ENCODE results near the gene ENHO. TPM values are rescaled to one million over a fixed set of nuclear protein-coding genes. Genes with fewer than 3 reads are reported as not detected.

ENHO gene
- total RNA-seq, 1 donor from 2014 or later = 1.6 TPM

DNA sequence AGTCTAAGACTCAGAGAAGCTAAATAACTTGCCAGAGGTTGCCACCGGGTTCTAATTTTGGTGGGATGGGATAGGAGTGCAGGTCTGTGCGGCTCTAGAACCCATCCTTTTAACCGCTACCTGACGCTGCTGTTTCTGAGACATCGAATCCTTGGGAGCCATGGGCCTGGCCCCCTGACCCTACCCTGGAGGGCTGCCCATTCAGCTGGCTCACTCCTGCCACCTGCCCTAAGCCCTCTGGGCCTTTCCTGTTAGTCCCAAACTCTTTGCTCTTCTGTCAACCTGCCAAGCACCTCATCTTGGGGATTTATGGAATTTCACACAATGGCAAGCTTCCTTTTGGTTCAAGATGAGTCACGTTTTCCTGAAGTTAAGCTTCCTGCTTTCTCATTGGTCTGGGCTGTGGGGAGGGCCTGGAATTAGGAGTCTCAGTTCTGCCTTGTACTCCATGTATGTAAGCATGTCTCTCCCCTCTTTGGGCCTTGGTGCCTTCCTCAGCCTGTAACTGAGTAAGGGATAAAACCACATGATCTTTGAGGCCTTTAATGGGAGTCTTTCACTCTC lies 26.6 kb downstream of the ENHO start:
- DNase-seq (ENCODE audit: low spot score) = peak; percentile 37

DNA sequence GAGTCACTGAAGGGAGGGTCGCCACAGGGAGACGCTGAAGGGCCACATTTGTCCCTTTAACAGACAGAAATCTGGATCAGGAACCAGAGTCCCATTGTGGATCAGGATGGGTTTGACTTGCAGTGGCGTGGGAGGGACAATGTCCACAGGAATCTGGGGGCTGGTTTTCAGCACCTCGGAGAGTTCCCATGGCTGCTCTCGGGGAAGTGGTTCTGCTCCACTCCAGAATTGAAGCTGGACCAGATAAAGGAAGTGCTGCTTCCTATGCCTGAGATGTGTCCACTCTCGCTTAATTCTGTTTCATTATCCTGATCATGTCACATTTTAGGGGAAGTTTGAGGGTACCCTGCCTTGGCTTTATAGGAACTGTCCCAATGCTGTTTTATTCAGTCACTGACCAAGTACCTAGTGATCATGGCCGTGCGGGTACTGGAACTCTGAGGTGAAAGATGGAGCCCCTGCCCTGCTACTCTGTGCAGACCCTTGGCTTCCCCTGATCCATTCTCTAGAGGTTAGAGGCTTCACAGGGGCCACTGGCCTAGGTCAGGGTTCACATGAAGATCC lies 28.7 kb downstream of the ENHO start:
- TF ChIP-seq CTCF (IDR thresholded peaks at IDR 0.05) = no peak
- no peak for DNase-seq (ENCODE audit: low spot score)
- peaks cover 2% of the 10 kb centered on the region for H3K36me3 Mint-ChIP-seq (ENCODE audit: low read depth)
- peaks cover 37% of the 10 kb centered on the region for H3K27me3 Mint-ChIP-seq (ENCODE audit: low read depth)
- no peaks in the 10 kb centered on the region for H3K4me1 Mint-ChIP-seq (ENCODE audit: low read depth)
- no peak overlapping the region for H3K27ac Mint-ChIP-seq (ENCODE audit: unreplicated experiment)
- H3K9me3 Mint-ChIP-seq (ENCODE audit: low read depth) = no peaks in the 10 kb centered on the region
- no peak overlapping the region for H3K4me3 Mint-ChIP-seq (ENCODE audit: unreplicated experiment)

More for the DNA sequence above, 26.6 kb downstream of the ENHO start:
- no peaks in the 10 kb centered on the region for H3K4me1 Mint-ChIP-seq (ENCODE audit: low read depth)
- H3K4me3 Mint-ChIP-seq (ENCODE audit: unreplicated experiment) = no peak overlapping the region
- peaks cover 34% of the 10 kb centered on the region for H3K27me3 Mint-ChIP-seq (ENCODE audit: low read depth)
- no peak for TF ChIP-seq CTCF (IDR thresholded peaks at IDR 0.05)
- no peaks in the 10 kb centered on the region for H3K9me3 Mint-ChIP-seq (ENCODE audit: low read depth)
- H3K27ac Mint-ChIP-seq (ENCODE audit: unreplicated experiment) = no peak overlapping the region
- H3K36me3 Mint-ChIP-seq (ENCODE audit: low read depth) = peaks cover 2% of the 10 kb centered on the region

GRCh38 chr9:34492051-34492450 lies 30.7 kb downstream of the ENHO start:
- no peak for TF ChIP-seq CTCF (IDR thresholded peaks at IDR 0.05)
- H3K4me1 Mint-ChIP-seq (ENCODE audit: low read depth) = no peaks in the 10 kb centered on the region
- no peak for DNase-seq (ENCODE audit: low spot score)
- H3K27me3 Mint-ChIP-seq (ENCODE audit: low read depth) = peaks cover 38% of the 10 kb centered on the region
- H3K9me3 Mint-ChIP-seq (ENCODE audit: low read depth) = no peaks in the 10 kb centered on the region
- H3K36me3 Mint-ChIP-seq (ENCODE audit: low read depth) = no peaks in the 10 kb centered on the region
- no peak overlapping the region for H3K4me3 Mint-ChIP-seq (ENCODE audit: unreplicated experiment)
- H3K27ac Mint-ChIP-seq (ENCODE audit: unreplicated experiment) = no peak overlapping the region

DNA sequence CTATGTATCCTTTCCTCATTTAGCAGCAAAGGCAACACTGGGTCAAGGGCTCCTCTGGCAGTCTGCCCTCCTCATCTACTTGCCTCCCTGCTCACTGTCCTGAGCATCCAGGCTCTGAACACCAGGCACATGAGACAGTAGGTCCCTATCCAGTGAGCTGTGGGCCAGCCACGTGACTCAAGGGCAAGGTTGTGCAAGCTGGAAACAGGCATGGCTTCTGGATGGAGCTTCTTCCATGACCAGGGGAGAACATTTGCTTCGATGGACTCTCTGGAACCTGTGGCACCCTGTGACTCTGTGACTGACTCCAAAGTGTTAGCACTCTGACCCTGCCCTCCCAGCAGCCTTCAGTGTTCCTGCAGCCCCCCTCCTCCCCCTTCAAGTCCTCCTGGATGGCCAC lies 31.2 kb downstream of the ENHO start:
- Mint-ChIP-seq H3K27ac (ENCODE audit: unreplicated experiment) (no peak overlapping the region), H3K9me3 (ENCODE audit: low read depth) (no peaks in the 10 kb centered on the region), H3K36me3 (ENCODE audit: low read depth) (no peaks in the 10 kb centered on the region), H3K4me3 (ENCODE audit: unreplicated experiment) (no peak overlapping the region), H3K4me1 (ENCODE audit: low read depth) (no peaks in the 10 kb centered on the region), H3K27me3 (ENCODE audit: low read depth) (peaks cover 41% of the 10 kb centered on the region)
- no peak for DNase-seq (ENCODE audit: low spot score)
- no peak for TF ChIP-seq CTCF (IDR thresholded peaks at IDR 0.05)

DNA sequence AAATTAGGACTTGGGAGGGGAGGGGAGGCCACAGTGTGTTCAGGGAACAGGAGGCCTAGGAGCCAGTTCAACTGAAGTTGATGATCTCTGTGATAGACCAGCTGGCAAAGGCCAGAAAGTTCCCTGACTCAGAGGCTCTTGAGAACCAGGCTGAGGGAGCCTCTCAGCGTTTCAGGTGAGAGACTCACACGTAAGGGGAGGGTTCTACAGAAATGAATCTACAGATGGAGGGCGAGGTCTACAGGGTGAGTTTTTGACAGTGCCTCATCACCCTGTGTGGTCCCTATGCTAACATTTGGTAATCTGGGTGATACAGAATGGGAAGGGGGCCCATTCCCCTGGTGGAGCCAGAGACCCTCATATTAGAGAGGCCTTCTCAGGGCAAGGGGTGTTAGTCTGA lies 32.0 kb downstream of the ENHO start:
- DNase-seq (ENCODE audit: low spot score) = no peak
- Mint-ChIP-seq H3K4me1 (ENCODE audit: low read depth) (no peaks in the 10 kb centered on the region), H3K4me3 (ENCODE audit: unreplicated experiment) (no peak overlapping the region), H3K27me3 (ENCODE audit: low read depth) (peaks cover 40% of the 10 kb centered on the region), H3K9me3 (ENCODE audit: low read depth) (no peaks in the 10 kb centered on the region), H3K27ac (ENCODE audit: unreplicated experiment) (no peak overlapping the region), H3K36me3 (ENCODE audit: low read depth) (no peaks in the 10 kb centered on the region)
- TF ChIP-seq CTCF (IDR thresholded peaks at IDR 0.05) = no peak
